ENCODE data around the gene CECR2.

Gene CECR2

GRCh38 chr22:17589810-17590375 is 220.6 kb downstream of the CECR2 start:
- H3K9me3 ChIP-seq (ENCODE audit: low read length) = no peaks in the 10 kb centered on the region
- no peak overlapping the region for H2AFZ ChIP-seq (ENCODE audit: low read length)
- no peak overlapping the region for H3K4me3 ChIP-seq (ENCODE audit: low read depth, low read length, poor library complexity, severe bottlenecking)
- H3K79me2 ChIP-seq (ENCODE audit: insufficient read depth, low read length) = no peaks in the 10 kb centered on the region
- no peaks in the 10 kb centered on the region for H3F3A ChIP-seq (ENCODE audit: insufficient read depth, low read length)
- H3K36me3 ChIP-seq (ENCODE audit: insufficient read depth, low read length) = peaks cover 44% of the 10 kb centered on the region
- H3K9ac ChIP-seq (ENCODE audit: low read length) = no peak overlapping the region
- no peak for TF ChIP-seq CTCF (IDR thresholded peaks at IDR 0.05; ENCODE audit: low read length)
- no peak for TF ChIP-seq EZH2 (IDR thresholded peaks at IDR 0.05; ENCODE audit: borderline replicate concordance, low read length)
- H3K27me3 ChIP-seq (ENCODE audit: insufficient read depth, low read length) = no peaks in the 10 kb centered on the region
- no peaks in the 10 kb centered on the region for H3K9me2 ChIP-seq (ENCODE audit: low read depth, low read length)
- H3K27ac ChIP-seq (ENCODE audit: low read depth, low read length, poor library complexity, severe bottlenecking) = no peak overlapping the region
- no peaks in the 10 kb centered on the region for H4K20me1 ChIP-seq (ENCODE audit: insufficient read depth, low read length)
- H3K4me2 ChIP-seq (ENCODE audit: low read length) = no peak overlapping the region
- H3K4me1 ChIP-seq (ENCODE audit: insufficient read depth, low read length, severe bottlenecking) = peaks cover 20% of the 10 kb centered on the region

GRCh38 chr22:17590586-17590985 is 221.3 kb downstream of the CECR2 start:
- Histone ChIP-seq H3K4me2 (ENCODE audit: low read length) (no peak overlapping the region), H3K79me2 (ENCODE audit: insufficient read depth, low read length) (no peaks in the 10 kb centered on the region), H3K4me3 (ENCODE audit: low read depth, low read length, poor library complexity, severe bottlenecking) (no peak overlapping the region), H3K36me3 (ENCODE audit: insufficient read depth, low read length) (peaks cover 48% of the 10 kb centered on the region), H2AFZ (ENCODE audit: low read length) (no peak overlapping the region), H3K9me3 (ENCODE audit: low read length) (no peaks in the 10 kb centered on the region), H4K20me1 (ENCODE audit: insufficient read depth, low read length) (no peaks in the 10 kb centered on the region), H3K27ac (ENCODE audit: low read depth, low read length, poor library complexity, severe bottlenecking) (no peak overlapping the region), H3K27me3 (ENCODE audit: insufficient read depth, low read length) (no peaks in the 10 kb centered on the region), H3K4me1 (ENCODE audit: insufficient read depth, low read length, severe bottlenecking) (peaks cover 27% of the 10 kb centered on the region), H3K9ac (ENCODE audit: low read length) (no peak overlapping the region), H3F3A (ENCODE audit: insufficient read depth, low read length) (no peaks in the 10 kb centered on the region), H3K9me2 (ENCODE audit: low read depth, low read length) (no peaks in the 10 kb centered on the region)
- no peak for TF ChIP-seq EZH2 (IDR thresholded peaks at IDR 0.05; ENCODE audit: borderline replicate concordance, low read length)
- TF ChIP-seq CTCF (IDR thresholded peaks at IDR 0.05; ENCODE audit: low read length) = no peak

- no peaks in the 10 kb centered on the region for H3K79me2 ChIP-seq (ENCODE audit: insufficient read depth, low read length)
- no peak overlapping the region for H3K27ac ChIP-seq (ENCODE audit: low read depth, low read length, poor library complexity, severe bottlenecking)
- peaks cover 62% of the 10 kb centered on the region for H3K36me3 ChIP-seq (ENCODE audit: insufficient read depth, low read length)
- H3K9me2 ChIP-seq (ENCODE audit: low read depth, low read length) = no peaks in the 10 kb centered on the region
- no peaks in the 10 kb centered on the region for H4K20me1 ChIP-seq (ENCODE audit: insufficient read depth, low read length)
- no peaks in the 10 kb centered on the region for H3K27me3 ChIP-seq (ENCODE audit: insufficient read depth, low read length)
- H3K9me3 ChIP-seq (ENCODE audit: low read length) = no peaks in the 10 kb centered on the region
- no peak overlapping the region for H3K9ac ChIP-seq (ENCODE audit: low read length)
- H3K4me1 ChIP-seq (ENCODE audit: insufficient read depth, low read length, severe bottlenecking) = peaks cover 28% of the 10 kb centered on the region
- no peak overlapping the region for H2AFZ ChIP-seq (ENCODE audit: low read length)
- H3K4me2 ChIP-seq (ENCODE audit: low read length) = no peak overlapping the region
- H3F3A ChIP-seq (ENCODE audit: insufficient read depth, low read length) = no peaks in the 10 kb centered on the region
- no peak overlapping the region for H3K4me3 ChIP-seq (ENCODE audit: low read depth, low read length, poor library complexity, severe bottlenecking)
- TF ChIP-seq CTCF (IDR thresholded peaks at IDR 0.05; ENCODE audit: low read length) (no peak), EZH2 (IDR thresholded peaks at IDR 0.05; ENCODE audit: borderline replicate concordance, low read length) (no peak)
These were observed 222.9 kb downstream of the CECR2 start for GRCh38 chr22:17592201-17592600.
